HG02763 (cell line): Measurements from ENCODE around the gene TMEM248.
"Not testable (repeated sequence)": the region's sequence is repeated elsewhere in the genome, so short reads cannot be mapped to it uniquely, and the experiment has no call there.

Experiments used
- ATAC-seq: cut with Tn5 transposase; IDR thresholded peaks from one replicate; pipeline ENCODE4 v1.9.1; 2021; ENCODE audit warnings: mild to moderate bottlenecking, moderate library complexity; ENCODE audit not compliant: unreplicated experiment

Gene TMEM248

DNA sequence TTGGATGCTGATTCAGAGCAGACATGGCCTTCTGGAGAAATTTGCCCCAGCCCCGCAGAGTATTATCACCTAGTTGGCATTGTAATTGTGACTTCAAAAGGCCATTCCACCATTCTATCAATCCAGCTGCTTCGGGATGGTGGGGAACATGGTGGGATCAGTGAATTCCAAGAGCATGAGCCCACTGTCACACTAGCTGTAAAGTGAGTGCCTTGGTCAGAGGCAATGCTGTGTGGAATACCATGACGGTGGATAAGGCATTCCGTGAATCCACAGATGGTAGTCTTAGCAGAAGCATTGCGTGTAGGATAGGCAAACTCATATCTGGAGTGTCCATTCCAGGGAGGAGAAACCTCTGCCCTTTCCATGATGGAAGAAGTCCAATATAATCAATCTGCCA, 13.3 kb upstream of the TMEM248 start:
- ATAC-seq, result no peak

DNA sequence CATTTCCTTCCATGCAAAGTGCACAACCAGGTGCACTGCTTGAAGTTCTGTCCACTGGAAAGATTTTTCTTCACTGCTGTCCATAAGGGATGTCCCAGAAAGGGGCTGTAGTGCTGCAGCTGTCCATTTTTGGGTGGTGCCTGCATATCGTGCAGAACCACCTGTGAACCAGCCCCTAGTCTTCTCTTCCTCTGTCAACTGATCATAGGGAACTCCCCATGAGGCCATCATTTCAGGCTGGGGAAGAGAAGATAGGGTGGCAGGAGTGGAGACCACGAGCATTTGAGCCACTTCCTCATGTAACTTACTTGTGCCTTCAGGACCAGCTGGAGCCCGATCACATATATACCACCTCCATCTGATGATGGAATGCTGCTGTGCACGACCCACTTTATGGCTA, 12.4 kb upstream of the TMEM248 start:
- not testable (repeated sequence) for ATAC-seq

DNA sequence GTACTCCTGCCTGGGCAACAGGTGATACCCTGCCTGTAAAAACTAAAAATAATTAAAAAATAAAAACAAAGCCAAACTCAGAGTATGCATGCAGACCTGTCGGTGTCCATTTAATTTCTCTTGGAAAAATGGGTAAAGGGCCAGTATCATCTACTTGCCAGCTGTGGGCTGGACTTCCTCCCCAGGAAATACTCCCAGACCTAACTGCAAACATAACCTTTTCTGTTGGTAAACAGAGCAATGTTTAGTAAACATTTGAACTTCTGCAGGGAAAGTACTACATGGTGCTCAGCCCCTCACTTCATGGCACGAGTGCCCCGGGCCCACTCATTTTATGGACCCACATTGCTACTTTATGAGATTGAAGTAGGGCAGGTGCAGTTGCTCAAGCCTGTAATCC, 10.2 kb upstream of the TMEM248 start:
- no peak for ATAC-seq

DNA sequence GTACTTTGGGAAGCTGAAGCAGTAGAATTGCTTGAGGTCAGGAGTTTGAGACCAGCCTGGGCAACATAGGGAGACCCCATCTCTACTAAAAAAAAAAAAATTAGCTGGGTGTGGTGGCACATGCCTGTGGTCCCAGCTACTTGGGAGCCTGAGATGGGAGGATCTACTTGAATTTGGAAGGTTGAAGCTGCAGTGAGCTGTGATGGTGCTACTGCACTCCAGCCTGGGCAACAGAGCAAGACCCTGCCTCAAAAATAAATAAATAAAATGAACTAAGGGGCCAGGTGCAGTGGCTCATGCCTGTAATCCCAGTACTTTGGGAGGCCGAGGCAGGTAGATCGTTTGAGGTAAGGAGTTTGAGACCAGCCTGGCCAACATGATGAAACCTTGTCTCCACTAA, 9.8 kb upstream of the TMEM248 start:
- not testable (repeated sequence) for ATAC-seq

DNA sequence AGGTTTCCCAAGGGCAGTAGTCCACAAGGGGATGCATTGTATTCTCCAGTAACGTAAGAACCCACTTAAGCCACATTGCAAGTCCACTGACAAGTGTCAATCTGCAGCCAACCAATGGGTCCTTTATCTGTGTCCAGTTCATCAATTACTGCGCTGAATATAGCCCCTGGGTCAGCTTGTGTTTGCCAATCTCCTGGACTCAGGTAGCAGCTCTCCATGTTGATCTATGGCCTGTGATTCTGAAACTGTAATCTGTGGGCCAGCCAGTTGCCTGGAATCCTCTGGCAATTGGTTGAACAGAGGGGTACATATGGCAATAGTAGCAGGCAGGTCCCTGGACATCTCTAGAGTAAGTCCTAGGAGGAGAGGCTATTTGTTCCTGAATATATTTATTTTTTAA, 8.8 kb upstream of the TMEM248 start:
- no peak for ATAC-seq

DNA sequence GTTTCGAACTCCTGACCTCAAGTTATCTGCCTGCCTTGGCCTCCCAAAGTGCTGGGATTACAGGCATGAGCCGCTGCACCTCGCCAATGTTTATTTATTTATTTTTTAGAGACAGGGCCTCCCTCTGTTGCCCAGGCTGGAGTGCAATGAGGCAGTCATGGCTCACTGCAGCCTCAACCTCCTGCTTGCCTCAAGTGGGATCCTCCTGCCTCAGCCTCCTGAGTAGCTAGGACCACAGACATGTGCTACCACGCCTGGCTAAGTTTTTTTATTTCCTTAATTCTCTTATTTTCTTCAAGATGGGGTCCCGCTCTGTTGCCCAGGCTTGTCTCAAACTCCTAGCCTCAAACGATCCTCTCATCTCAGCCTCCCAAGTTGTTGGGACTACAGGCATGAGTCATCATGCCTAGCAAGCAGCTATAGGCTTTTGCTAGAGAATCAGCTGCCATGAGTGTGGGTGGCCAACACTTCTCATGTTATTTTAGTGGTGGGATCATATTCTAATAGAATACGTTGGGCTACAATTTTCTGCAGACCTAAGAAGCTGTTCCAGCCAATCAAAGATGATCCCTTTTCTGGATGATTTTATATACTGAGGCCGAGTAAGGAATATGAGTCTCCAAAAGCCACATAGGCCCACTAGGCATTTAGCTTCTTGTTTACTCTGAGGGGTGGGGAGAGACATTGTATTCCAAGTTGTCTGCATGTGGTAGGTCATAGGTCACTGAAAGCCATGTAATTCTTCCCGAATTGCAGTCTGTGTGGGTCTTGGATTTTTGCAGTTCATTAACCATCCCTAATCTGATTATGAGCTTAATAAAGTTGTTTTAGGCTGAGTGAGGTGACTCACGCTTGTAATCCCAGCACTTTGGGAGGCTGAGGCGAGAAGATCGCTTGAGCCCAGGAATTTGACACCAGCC, 7.6 kb upstream of the TMEM248 start:
- ATAC-seq, result no peak

DNA sequence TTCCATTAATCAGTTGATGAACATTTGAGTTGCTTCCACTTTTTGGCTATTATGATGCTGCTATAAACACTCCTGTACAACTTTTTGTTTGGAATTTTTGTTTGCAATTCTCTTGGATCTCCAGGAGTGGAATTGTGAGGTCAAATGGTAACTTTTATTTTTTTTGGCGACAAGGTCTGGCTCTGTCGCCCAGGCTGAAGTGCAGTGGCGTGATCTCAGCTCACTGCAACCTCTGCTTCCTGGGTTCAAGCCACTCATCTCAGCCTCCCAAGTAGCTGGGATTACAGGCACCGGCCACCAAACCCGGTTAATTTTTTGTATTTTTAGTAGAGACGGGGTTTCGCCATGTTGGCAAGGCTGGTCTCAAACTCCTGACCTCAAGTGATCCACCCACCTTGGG, 3.1 kb upstream of the TMEM248 start:
- not testable (repeated sequence) for ATAC-seq

DNA sequence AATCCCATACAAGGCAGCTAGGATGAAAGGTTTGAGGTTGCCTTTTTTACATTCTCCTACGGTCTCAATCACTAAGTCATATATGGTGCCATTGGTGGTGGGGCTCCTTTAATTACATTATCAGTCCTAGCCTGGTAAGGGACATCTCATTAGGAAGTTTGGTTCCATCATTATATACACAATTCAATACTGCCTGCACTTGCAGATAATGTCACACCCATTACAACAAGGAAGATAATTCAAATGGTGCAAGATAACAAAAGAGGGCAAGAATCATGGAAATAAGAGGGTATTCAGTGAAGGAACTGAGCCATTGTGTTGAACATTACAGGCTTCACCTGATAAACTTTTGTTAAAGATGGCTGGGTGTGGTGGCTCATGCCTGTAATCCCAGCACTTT, 1.7 kb upstream of the TMEM248 start:
- ATAC-seq, result no peak

DNA sequence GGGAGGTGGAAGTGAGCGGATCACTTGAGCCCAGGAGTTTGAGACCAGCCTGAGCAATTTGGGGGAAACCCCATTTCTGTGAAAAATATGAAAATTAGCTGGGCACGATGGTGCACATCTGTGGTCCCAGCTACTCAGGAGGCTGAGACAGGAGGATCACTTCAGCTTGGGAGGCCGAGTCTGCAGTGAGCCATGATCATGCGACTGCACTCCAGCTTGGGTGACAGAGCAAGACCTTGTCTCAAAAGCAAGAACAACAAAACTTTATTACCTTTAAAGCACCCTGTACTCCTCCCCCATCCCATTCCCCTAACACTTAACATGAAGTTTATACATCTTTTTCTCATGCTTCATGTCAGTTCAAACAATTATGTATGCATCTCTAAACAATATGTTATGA, 1.3 kb upstream of the TMEM248 start:
- ATAC-seq, result no peak

DNA sequence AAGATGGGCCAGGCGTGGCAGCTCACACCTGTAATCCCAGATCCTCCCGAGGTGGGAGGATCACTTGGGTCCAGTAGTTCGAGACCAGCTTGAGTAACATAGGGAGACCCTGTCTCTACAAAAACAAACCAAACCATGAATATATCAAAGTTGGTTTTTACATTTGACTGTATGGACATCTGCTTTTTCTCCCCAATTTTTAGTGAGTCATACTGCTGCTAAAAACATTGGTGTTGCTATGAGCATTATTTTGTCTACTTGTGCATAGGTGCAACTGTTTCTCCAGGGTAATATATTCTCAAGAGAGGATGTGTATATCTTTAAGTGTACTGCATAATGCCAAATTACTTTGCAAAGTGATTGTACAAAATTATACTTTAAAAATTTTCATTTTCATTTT, 769 bp upstream of the TMEM248 start:
- no peak for ATAC-seq

DNA sequence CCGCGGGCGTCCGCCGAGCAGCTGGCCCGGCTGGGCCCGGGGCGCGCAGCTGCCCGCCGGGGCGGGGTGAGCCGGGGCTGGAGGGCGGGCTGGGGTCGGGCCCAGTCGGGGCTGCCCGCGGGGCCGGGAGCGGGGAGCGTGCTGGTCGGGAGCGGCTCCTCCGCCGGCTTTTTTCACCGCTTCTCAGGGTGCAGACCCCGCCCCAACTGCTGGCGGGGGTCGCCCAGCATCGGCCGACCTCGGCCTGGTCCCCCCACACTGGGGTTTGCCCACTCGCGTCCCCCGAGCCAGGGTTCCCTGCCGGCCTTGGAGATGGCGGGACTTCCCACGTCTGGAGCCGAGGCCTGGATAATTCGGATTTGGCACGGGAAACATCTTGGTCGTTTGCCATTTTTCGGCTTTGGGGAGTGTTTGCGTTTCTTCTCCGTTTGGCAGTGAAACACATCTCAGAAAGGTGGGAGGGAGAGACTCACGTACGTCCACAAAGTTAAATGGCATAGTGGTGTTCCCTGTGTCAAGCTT, 432 bp downstream of the TMEM248 start:
- ATAC-seq, result peak; percentile 17

DNA sequence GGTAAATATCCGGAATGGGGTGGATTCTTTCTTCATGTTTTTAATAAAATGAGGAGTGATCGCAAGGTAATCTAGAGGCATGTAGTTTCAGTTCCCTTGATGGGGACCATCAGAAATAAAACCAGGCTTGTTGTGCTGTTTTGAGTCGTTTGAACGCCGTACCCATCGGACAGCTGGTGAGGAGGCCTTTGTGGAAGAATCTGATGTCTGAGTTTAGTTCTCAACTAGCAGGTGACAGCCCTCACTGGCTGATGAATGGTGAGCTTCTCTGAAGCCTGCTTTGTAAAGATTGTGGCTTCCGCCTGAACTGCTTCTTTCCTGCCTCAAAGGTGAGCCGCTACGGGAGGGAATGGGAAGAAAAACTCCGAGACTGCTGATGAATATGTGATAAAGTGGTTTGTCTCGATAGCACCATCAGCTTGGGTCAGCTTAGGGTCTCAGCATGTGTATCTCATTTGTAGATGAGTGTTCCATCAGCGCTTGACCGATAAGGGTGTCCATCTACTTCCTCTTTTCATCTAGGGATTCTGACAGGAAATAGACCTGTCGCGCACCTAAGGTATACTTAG, 977 bp downstream of the TMEM248 start:
- ATAC-seq, result no peak

DNA sequence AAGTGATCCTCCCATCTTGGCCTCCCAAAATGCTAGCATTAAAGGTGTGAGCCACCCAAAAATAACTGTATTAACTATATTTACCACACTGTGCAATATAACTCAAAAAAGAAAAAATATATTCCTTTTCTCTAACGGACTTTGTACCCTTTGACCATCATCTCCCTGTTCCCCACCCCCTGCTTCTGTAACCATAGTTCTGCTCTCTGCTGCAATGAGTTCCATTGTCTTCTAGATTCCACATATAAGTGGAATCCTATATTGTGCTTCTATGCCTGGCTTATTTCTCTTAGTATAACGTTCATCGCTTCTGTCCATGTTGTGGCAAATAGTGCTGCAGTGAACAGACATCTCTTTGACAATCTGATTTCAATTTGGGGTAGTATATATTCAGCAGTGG, 4.2 kb downstream of the TMEM248 start:
- no peak for ATAC-seq

DNA sequence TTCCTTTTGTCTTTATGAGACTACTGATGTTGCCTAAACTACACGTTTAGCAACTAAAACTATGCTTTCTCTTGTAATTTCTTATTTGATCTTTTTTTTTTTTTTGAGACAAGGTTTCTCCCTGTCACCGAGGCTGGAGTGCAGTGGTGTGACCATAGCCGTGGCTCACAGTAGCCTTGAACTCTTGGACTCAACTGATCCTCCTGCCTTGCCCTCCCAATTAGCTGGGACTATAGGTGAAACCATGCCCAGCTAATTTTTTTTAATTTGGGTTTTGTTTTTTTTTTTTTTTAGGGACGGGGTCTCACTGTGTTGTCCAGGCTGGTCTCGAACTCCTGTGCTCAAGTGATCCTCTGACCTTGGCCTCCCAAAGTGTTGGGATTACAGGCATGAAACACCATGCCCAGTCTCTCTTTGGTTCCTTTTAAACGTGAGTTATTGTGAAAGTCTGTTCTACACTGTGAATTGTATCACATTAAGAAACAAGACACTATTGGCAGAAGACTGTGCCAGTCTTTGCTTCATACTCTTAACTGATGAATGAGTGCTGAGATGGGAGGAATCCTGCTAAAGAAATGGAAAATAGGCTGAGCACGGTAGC, 6.4 kb downstream of the TMEM248 start:
- ATAC-seq, result no peak

DNA sequence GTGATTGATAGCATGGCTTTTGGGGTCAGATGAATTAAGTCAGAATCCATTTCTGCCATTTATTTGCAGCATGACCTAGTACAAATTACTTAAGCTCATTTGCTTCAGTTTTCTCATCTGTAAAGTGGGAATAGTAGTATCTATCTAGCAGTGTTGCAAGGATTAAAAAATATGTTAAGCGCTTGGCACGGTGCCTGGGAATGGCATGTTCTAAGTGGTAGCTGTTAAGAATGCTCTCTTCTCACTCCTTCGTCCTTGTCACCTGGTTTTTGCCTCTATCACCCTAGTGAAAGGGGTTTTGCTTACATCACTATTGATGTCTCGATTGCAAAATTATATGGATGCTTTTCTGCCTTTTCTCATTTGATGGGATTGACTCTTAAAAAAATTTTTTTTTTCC, 7.4 kb downstream of the TMEM248 start:
- no peak for ATAC-seq

DNA sequence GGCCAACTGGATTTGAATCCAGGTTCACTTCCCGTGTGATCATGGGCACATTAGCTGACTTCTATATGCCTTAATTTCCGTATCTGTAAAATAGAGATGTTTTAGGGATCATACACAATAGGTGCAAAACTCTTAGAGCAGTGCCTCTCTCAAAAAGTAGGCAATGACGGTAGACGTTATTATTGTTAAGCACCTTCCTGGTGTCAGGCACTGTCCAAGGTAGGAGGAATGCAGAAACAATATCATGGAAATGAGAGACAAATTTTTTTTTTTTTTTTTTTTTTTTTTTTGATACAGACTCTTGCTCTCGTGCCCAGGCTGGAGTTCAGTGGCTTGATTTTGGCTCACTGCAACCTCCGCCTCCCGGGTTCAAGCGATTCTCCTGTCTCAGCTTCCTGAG, 8.1 kb downstream of the TMEM248 start:
- no peak for ATAC-seq

DNA sequence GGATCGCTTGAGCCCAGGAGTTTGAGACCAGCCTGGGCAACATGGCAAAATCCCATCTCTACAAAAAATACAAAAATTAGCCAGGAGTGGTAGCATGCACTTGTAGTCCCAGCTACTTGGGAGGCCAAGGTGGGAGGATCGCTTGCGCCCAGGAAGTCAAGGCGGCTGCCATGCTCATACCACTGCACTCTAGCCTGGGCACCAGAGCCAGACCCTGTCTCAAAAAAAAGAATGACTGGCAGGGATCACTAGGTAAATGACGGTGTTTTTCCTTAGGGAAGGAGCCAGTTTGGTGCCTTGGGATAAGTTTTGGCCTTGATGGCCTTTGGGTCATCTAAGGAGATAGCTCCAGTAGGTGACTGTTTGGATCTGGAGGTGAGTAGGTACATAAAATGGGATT, 8.9 kb downstream of the TMEM248 start:
- ATAC-seq, result no peak

DNA sequence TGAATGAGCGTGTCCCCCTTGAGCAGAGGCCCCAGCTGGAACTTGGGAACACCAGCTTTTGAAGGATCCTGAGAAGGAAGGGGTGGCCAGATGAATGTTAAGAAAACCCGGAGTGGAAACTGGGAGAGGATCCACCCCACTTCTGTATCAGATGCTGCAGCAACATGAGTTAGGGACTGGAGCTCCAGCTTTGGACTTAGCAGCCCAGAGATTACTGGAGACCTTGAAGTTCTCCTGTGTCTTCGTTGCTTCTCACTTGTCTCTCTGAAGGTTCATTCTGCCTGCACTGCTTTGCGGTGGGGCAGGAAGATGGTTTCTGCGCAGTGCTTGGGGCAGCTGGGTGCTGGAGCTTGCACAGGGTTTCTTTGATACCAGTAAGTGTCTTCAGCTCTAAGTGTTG, 9.3 kb downstream of the TMEM248 start:
- ATAC-seq, result no peak

DNA sequence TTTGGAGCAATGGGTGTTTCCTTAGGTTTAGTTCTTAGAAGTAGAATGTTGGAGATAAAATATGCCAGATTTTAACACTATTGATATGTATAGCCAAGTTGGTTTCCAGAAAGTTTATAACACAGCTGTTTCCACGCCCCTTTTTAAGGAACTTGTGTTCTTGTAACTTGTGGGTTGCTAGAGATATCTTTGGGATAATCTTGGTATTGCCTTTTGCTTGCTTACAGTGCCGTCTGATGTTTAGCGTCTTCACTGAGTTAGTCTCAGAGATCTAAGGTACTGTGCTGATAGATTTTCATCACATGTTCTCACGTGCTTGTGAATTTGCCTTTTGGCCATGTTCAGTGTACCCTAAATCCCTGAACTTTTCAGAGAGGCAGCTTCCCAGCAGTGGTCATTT, 12.4 kb downstream of the TMEM248 start:
- no peak for ATAC-seq

DNA sequence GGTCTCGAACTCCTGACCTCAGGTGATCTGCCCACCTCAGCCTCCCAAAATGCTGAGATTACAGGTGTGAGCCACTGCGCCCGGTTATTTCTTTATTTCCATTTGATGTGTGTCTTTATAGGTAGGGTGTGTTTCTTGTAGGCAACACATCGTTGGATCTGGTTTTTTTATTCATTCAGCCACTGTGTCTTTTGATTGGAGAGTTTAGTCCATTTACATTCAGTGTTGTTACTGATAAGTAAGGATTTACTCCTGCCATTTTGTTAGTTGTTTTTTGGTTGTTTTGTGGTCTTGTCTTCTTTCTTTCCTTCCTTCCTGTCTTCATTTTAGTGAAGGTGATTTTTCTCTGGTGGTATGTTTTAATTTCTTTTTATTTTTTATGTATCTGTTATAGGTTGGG, 16.9 kb downstream of the TMEM248 start:
- ATAC-seq, result no peak

DNA sequence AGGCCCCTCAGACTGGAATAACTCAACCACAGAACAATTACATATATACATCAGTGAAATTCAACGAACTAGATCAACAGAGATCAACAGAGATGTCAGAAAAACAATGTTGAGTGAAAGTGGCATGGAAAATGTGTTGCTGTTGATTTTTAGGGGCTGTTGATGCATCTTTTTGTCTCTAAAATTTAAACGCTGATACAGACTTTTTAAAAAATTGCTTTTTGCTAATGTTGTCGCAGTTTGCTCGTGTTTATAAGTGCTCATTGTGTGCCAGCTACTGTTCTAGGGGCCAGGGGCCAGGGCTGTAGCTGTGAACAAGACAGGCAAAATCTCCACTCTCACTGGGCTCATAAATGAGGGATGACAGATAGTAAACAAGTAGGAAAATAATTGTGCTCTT, 18.3 kb downstream of the TMEM248 start:
- no peak for ATAC-seq

DNA sequence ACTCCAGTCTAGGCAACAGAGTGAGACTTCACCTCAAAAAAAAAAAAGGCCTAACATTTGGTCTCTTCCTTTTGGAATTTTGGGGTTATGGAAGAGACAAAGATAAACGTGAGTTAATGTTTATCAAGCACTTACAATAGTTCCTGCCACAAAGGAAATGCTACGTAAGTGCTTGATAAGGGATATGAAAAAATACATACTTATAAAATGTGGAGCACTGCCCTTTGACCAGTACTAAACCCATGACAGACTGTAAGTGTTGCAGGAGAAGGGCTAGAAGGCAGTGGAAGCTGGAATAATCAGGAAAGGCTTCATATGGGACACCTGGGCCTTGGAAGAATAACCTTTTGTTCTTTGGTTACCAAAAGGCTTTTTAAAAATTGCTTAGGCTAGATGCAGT, 25.5 kb downstream of the TMEM248 start:
- ATAC-seq, result no peak
